K562 (cell line): Measurements from ENCODE around the gene KIF26A. TPM values are rescaled to one million over a fixed set of nuclear protein-coding genes. Genes with fewer than 3 reads are reported as not detected.

Experiments
- ATF7 ChIP-seq: fragments of 450-650 bp; IDR thresholded peaks from 2 replicates; pipeline ENCODE4 v1.7.1; 2014; ENCODE audit warnings: mild to moderate bottlenecking, moderate library complexity
- CBFA2T2 ChIP-seq: fragments of 450-650 bp; conservative IDR thresholded peaks from 2 replicates; pipeline ENCODE4 v1.6.1; 2017; ENCODE audit warnings: mild to moderate bottlenecking
- CC2D1A ChIP-seq: fragments of 450-650 bp; IDR thresholded peaks from 2 replicates; pipeline ENCODE4 v1.6.1; 2017; ENCODE audit warnings: mild to moderate bottlenecking
- CCNT2 ChIP-seq: IDR thresholded peaks from 2 replicates; pipeline ENCODE4 v1.6.1; 2011; ENCODE audit warnings: borderline replicate concordance, low read depth, mild to moderate bottlenecking, moderate library complexity, mixed read lengths, low read length; ENCODE audit not compliant: insufficient read length; ENCODE audit errors: extremely low read depth
- DACH1 ChIP-seq: fragments of 450-650 bp; IDR thresholded peaks from 2 replicates; pipeline ENCODE4 v1.6.1; 2018; ENCODE audit not compliant: partially characterized antibody
- MTA3 ChIP-seq: fragments of 450-650 bp; formaldehyde crosslinking; IDR thresholded peaks from 2 replicates; pipeline ENCODE4 v1.6.1; 2017; ENCODE audit warnings: mild to moderate bottlenecking, borderline replicate concordance
- MYC ChIP-seq, 2 experiments: fragments of 250-450 bp in 1 of 2; sonication (Bioruptor Pico) in 1 of 2; IDR thresholded peaks; 2 replicates each; pipeline versions ENCODE4 v1.5.1 to v1.6.1; 2012 to 2021; ENCODE audit warnings: low read depth in 2 of 2, borderline replicate concordance in 1 of 2, improper control_type of control experiment in 1 of 2, low read length in 1 of 2, mild to moderate bottlenecking in 1 of 2, moderate library complexity in 1 of 2
- PHB2 ChIP-seq: fragments of 450-650 bp; IDR thresholded peaks from 2 replicates; pipeline ENCODE4 v1.6.1; 2017; ENCODE audit warnings: low read depth
- POLR2AphosphoS5 ChIP-seq: IDR thresholded peaks from 2 replicates; pipeline ENCODE4 v1.6.1; 2011; ENCODE audit warnings: mild to moderate bottlenecking, low read depth, low read length, moderate library complexity; ENCODE audit not compliant: control insufficient read depth, insufficient read depth
- POLR2G ChIP-seq: fragments of 200-400 bp; formaldehyde crosslinking; IDR thresholded peaks from 2 replicates; pipeline ENCODE4 v1.6.1; 2017; ENCODE audit warnings: low read depth, mild to moderate bottlenecking, antibody characterized with exemption, low read length, moderate library complexity
- SOX6 ChIP-seq: fragments of 450-650 bp; IDR thresholded peaks from 2 replicates; pipeline ENCODE4 v1.6.1; 2014; ENCODE audit warnings: mild to moderate bottlenecking
- TEAD1 ChIP-seq, 2 experiments: fragments of 450-650 bp in 1 of 2; sonication (generic) in 1 of 2; formaldehyde crosslinking; IDR thresholded peaks; 2 replicates each; pipeline versions ENCODE4 v1.4.0 to v1.8.0; 2020 to 2022; ENCODE audit warnings: mild to moderate bottlenecking in 2 of 2, missing genetic modification reagents in 1 of 2
- ZBED1 ChIP-seq: IDR thresholded peaks from 2 replicates; pipeline ENCODE4 v1.6.1; 2014
- polyA plus RNA-seq, 8 experiments: library from polyadenylated mRNA; depleted of rRNA in 4 of 8; stranded (reverse) in 5 of 8; unstranded in 3 of 8; fragments of >200 nt; fragmentation: Nextera tagmentation in 2 of 8; fragmentation: Illumina TruSeq in 1 of 8; extraction: Ambion mirVana in 2 of 8; extraction: Trizol in 1 of 8; gene quantifications; 2 replicates each; pipeline versions ENCODE4 v1.2.1 to v1.2.3, GENCODE V29; 2011 to 2014; ENCODE audit warnings: inconsistent platforms in 1 of 8, missing spikeins in 1 of 8
- total RNA-seq, 7 experiments: library from RNA; depleted of rRNA in 6 of 7; stranded (reverse); fragments of >200 nt in 6 of 7; fragmentation: Illumina TruSeq in 2 of 7; extraction: Trizol in 2 of 7; gene quantifications; 2 replicates each; pipeline versions ENCODE4 v1.2.1 to v1.2.3, GENCODE V29; 2011 to 2021; ENCODE audit warnings: low replicate concordance in 1 of 7
- TF ChIP-seq, protein P1 (sequence below), 2 experiments: IDR thresholded peaks; 2 replicates each; pipeline ENCODE4 v1.6.1; 2011; ENCODE audit warnings: borderline replicate concordance in 1 of 2, control low read depth in 1 of 2, low read depth in 1 of 2, low read length in 1 of 2, mild to moderate bottlenecking in 1 of 2, mixed read lengths in 1 of 2, moderate library complexity in 1 of 2; ENCODE audit not compliant: insufficient read depth in 1 of 2, insufficient read length in 1 of 2, poor library complexity in 1 of 2, severe bottlenecking in 1 of 2; ENCODE audit errors: extremely low read depth in 1 of 2
- TF ChIP-seq, protein P2 (sequence below): sonication (generic); formaldehyde crosslinking; IDR thresholded peaks from 2 replicates; pipeline ENCODE4 v1.9.0; 2022; ENCODE audit warnings: mild to moderate bottlenecking, missing genetic modification reagents
- TF ChIP-seq, protein P3 (sequence below): fragments of 450-650 bp; IDR thresholded peaks from 2 replicates; pipeline ENCODE4 v1.7.0; 2016; ENCODE audit warnings: borderline replicate concordance
- TF ChIP-seq, protein P4 (sequence below): sonication (generic); formaldehyde crosslinking; IDR thresholded peaks from 2 replicates; pipeline ENCODE4 v1.8.0; 2022; ENCODE audit warnings: mild to moderate bottlenecking, low read depth, missing genetic modification reagents
- TF ChIP-seq, protein P5 (sequence below), 2 experiments: IDR thresholded peaks; 2 replicates each; pipeline ENCODE4 v1.6.1; 2012; ENCODE audit warnings: improper control_type of control experiment in 2 of 2, low read depth in 2 of 2, low read length in 2 of 2, borderline replicate concordance in 1 of 2

The KIF26A gene
- total and polyA plus RNA-seq, 9 of the 15 experiments (the other 6 are each of a cell fraction or from before 2014, with no cell fraction given) = 0.04 TPM; not detected in 8

DNA sequence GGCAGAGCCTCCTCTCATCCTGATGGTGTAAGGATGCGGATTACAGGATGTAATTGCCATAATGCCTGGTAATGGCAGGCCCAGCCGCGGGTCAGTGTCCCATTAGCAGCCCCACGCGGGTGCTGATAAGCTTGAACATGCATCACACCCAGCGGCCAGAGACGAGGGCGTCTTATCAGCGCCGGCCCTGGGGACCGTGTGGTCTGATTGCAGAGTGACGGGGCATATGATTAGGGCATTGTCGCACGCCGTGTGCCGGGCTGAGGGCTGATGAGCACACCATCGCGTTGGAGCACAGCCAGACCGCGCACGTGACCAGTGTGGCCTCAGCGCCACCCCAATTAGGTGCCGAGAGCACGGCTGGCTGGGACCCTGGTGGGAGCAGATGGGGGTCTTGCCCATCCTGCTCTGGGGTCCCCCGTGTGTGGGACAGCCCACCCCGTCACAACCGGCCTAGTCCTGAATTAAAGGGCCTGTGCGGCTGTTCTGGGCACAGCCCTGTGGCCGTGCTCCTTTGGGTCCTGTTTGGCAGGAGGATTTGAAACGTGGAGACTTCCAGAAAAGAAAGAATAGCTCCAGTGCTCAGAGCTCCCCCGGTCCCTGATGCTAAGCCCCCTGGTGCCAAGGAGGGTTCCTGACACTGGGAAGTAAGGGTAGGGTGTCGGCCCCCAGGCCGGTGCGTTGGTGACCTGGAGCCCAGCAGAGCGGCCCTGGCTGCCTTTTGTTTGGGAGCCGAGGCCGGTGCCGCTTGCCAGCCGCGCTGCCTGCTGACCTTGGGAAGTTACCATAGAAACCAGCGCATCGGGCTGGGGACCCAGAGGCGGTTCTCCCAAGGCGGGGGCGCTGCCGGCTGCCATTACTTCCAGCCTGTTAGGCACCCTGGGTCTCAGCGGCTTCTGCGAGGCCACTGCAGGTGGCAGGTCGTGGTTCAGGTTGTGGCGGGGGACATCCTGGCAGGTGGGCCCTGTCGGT, 20.7 kb downstream of the KIF26A start (continued):
- peak; percentile 67; the same call in 1 of the 2 replicates for TF ChIP-seq MTA3
- no peak for TF ChIP-seq POLR2G
- peak; percentile 97 for TF ChIP-seq CCNT2
- peak; percentile 82; the same call in 1 of the 2 replicates for TF ChIP-seq POLR2AphosphoS5
- peak; percentile 53 for TF ChIP-seq MYC (IDR thresholded peaks at IDR 0.05; ENCODE audit: low read depth, low read length)
- no peak for TF ChIP-seq MYC (CRISPR knock-in tag; IDR thresholded peaks at IDR 0.05; ENCODE audit: borderline replicate concordance, low read depth)
- 0 out of 2 replicates have a peak, but pooled peaks have one; percentile 50 for TF ChIP-seq ZBED1
- 0 out of 4 replicates have a peak, but pooled peaks of 1 of the 2 experiments have one; percentile 29 for TF ChIP-seq TEAD1 (CRISPR knock-in tag; IDR thresholded peaks at IDR 0.05)
- peak; percentile 93 for TF ChIP-seq CBFA2T2
- TF ChIP-seq DACH1 = no peak
- no peak for TF ChIP-seq PHB2
- TF ChIP-seq, protein P1, sequence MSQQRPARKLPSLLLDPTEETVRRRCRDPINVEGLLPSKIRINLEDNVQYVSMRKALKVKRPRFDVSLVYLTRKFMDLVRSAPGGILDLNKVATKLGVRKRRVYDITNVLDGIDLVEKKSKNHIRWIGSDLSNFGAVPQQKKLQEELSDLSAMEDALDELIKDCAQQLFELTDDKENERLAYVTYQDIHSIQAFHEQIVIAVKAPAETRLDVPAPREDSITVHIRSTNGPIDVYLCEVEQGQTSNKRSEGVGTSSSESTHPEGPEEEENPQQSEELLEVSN (IDR thresholded peaks at IDR 0.05; ENCODE audit: borderline replicate concordance in 1 of 2, extremely low read depth in 1 of 2, insufficient read depth in 1 of 2, insufficient read length in 1 of 2, low read depth in 1 of 2, low read length in 1 of 2, poor library complexity in 1 of 2, severe bottlenecking in 1 of 2) = peak; percentile 45 to 49
- TF ChIP-seq, protein P2, sequence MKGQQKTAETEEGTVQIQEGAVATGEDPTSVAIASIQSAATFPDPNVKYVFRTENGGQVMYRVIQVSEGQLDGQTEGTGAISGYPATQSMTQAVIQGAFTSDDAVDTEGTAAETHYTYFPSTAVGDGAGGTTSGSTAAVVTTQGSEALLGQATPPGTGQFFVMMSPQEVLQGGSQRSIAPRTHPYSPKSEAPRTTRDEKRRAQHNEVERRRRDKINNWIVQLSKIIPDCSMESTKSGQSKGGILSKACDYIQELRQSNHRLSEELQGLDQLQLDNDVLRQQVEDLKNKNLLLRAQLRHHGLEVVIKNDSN (CRISPR knock-in tag) = peak; percentile 96
- TF ChIP-seq, protein P3, sequence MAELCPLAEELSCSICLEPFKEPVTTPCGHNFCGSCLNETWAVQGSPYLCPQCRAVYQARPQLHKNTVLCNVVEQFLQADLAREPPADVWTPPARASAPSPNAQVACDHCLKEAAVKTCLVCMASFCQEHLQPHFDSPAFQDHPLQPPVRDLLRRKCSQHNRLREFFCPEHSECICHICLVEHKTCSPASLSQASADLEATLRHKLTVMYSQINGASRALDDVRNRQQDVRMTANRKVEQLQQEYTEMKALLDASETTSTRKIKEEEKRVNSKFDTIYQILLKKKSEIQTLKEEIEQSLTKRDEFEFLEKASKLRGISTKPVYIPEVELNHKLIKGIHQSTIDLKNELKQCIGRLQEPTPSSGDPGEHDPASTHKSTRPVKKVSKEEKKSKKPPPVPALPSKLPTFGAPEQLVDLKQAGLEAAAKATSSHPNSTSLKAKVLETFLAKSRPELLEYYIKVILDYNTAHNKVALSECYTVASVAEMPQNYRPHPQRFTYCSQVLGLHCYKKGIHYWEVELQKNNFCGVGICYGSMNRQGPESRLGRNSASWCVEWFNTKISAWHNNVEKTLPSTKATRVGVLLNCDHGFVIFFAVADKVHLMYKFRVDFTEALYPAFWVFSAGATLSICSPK = no peak
- TF ChIP-seq, protein P4, sequence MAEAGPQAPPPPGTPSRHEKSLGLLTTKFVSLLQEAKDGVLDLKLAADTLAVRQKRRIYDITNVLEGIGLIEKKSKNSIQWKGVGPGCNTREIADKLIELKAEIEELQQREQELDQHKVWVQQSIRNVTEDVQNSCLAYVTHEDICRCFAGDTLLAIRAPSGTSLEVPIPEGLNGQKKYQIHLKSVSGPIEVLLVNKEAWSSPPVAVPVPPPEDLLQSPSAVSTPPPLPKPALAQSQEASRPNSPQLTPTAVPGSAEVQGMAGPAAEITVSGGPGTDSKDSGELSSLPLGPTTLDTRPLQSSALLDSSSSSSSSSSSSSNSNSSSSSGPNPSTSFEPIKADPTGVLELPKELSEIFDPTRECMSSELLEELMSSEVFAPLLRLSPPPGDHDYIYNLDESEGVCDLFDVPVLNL (CRISPR knock-in tag) = no peak
- TF ChIP-seq, protein P5, sequence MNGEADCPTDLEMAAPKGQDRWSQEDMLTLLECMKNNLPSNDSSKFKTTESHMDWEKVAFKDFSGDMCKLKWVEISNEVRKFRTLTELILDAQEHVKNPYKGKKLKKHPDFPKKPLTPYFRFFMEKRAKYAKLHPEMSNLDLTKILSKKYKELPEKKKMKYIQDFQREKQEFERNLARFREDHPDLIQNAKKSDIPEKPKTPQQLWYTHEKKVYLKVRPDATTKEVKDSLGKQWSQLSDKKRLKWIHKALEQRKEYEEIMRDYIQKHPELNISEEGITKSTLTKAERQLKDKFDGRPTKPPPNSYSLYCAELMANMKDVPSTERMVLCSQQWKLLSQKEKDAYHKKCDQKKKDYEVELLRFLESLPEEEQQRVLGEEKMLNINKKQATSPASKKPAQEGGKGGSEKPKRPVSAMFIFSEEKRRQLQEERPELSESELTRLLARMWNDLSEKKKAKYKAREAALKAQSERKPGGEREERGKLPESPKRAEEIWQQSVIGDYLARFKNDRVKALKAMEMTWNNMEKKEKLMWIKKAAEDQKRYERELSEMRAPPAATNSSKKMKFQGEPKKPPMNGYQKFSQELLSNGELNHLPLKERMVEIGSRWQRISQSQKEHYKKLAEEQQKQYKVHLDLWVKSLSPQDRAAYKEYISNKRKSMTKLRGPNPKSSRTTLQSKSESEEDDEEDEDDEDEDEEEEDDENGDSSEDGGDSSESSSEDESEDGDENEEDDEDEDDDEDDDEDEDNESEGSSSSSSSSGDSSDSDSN (IDR thresholded peaks at IDR 0.05; ENCODE audit: borderline replicate concordance in 1 of 2, low read depth in 2 of 2, low read length in 2 of 2) = no peak
- peak; percentile 63; the same call in 1 of the 2 replicates for TF ChIP-seq ATF7
- peak; percentile 69; the same call in 1 of the 2 replicates for TF ChIP-seq CC2D1A
- TF ChIP-seq SOX6 = peak; percentile 92
